Suprapubic skin (tissue), 4 donors: ENCODE data around the gene ZNF784. TPM values are rescaled to one million over a fixed set of nuclear protein-coding genes. Genes with fewer than 3 reads are reported as not detected.

Experiments used
- DNase-seq, 2 donors: peaks; one replicate each; pipeline ENCODE4 v3.0.0-alpha.2; 2019; ENCODE audit warnings: low spot score in 2 of 2
- H3K27ac ChIP-seq: fragments of 200-600 bp; sonication (generic); one replicate; pipeline ENCODE4 v1.5.1; 2019
- H3K27me3 ChIP-seq: fragments of 200-600 bp; sonication (generic); one replicate; pipeline ENCODE4 v1.5.1; 2019
- H3K36me3 ChIP-seq: fragments of 200-600 bp; sonication (generic); one replicate; pipeline ENCODE4 v1.5.1; 2019
- H3K4me1 ChIP-seq: fragments of 200-600 bp; sonication (generic); one replicate; pipeline ENCODE4 v1.5.1; 2019
- H3K4me3 ChIP-seq: fragments of 200-600 bp; sonication (generic); one replicate; pipeline ENCODE4 v1.5.1; 2019; ENCODE audit warnings: mild to moderate bottlenecking
- H3K9me3 ChIP-seq: fragments of 200-600 bp; sonication (generic); one replicate; pipeline ENCODE4 v1.5.1; 2019
- CTCF ChIP-seq, 2 donors: fragments of 200-600 bp in 1 of 2; fragments of 450-650 bp in 1 of 2; sonication (generic) in 1 of 2; IDR thresholded peaks; one replicate each; pipeline ENCODE4 v1.5.1; 2016 to 2019; ENCODE audit warnings: antibody characterized with exemption in 2 of 2, mild to moderate bottlenecking in 1 of 2, moderate library complexity in 1 of 2
- EP300 ChIP-seq: sonication (generic); formaldehyde crosslinking; IDR thresholded peaks from one replicate; pipeline ENCODE4 v1.6.1; 2017; ENCODE audit warnings: antibody characterized with exemption
- POLR2A ChIP-seq, 2 donors: fragments of 450-650 bp; IDR thresholded peaks; one replicate each; pipeline ENCODE4 v1.6.1; 2017; ENCODE audit warnings: antibody characterized with exemption in 2 of 2, mild to moderate bottlenecking in 2 of 2, moderate library complexity in 2 of 2
- POLR2AphosphoS5 ChIP-seq, 3 donors: sonication (generic); formaldehyde crosslinking; IDR thresholded peaks; one replicate each; pipeline ENCODE4 v1.6.1; 2017; ENCODE audit warnings: antibody characterized with exemption in 3 of 3
- WGBS: methylation state at CpG from one replicate; pipeline ENCODE4 v1.1.5; 2018; 5-methylcytosine and 5-hydroxymethylcytosine counted together
- total RNA-seq, 4 donors: library from RNA; depleted of rRNA; stranded (reverse); fragments of >200 nt; gene quantifications; one replicate each; pipeline ENCODE4 v1.1.0, GENCODE V29; 2016

The ZNF784 gene
- total RNA-seq, 4 donors from 2014 or later, result 4.3 to 8.0 (median 6.5) TPM

GRCh38 chr19:55623130-55623529, 1.2 kb downstream of the ZNF784 start:
- no peak for TF ChIP-seq CTCF (IDR thresholded peaks at IDR 0.05)
- TF ChIP-seq POLR2AphosphoS5 (IDR thresholded peaks at IDR 0.05), result no peak
- no peak for TF ChIP-seq EP300

GRCh38 chr19:55622242-55622969, 2.0 kb downstream of the ZNF784 start:
- TF ChIP-seq POLR2AphosphoS5 (IDR thresholded peaks at IDR 0.05) (no peak), POLR2A (IDR thresholded peaks at IDR 0.05) (no peak)
- peak in 1 of 2 donors; percentile 67 for DNase-seq
- Histone ChIP-seq H3K27ac (no peak overlapping the region), H3K4me3 (no peak overlapping the region), H3K9me3 (no peaks in the 10 kb centered on the region), H3K36me3 (peaks cover 19% of the 10 kb centered on the region), H3K4me1 (peaks cover 16% of the 10 kb centered on the region), H3K27me3 (no peaks in the 10 kb centered on the region)
- WGBS, result 87% methylated on average over 21 of the region's 40 CpGs

More at GRCh38 chr19:55623130-55623529, 1.2 kb downstream of the ZNF784 start:
- WGBS, result 95% methylated on average over 7 of the region's 7 CpGs
- Histone ChIP-seq H3K4me3 (no peak overlapping the region), H3K27me3 (no peaks in the 10 kb centered on the region), H3K27ac (no peak overlapping the region), H3K36me3 (peaks cover 14% of the 10 kb centered on the region), H3K4me1 (peaks cover 16% of the 10 kb centered on the region), H3K9me3 (no peaks in the 10 kb centered on the region)
- DNase-seq, result no peak

GRCh38 chr19:55621673-55622231, 2.6 kb downstream of the ZNF784 start:
- Histone ChIP-seq H3K36me3 (peaks cover 26% of the 10 kb centered on the region), H3K4me3 (no peak overlapping the region), H3K9me3 (no peaks in the 10 kb centered on the region), H3K4me1 (peaks cover 16% of the 10 kb centered on the region), H3K27ac (no peak overlapping the region), H3K27me3 (no peaks in the 10 kb centered on the region)
- TF ChIP-seq CTCF (IDR thresholded peaks at IDR 0.05), result no peak
- no peak for TF ChIP-seq POLR2A (IDR thresholded peaks at IDR 0.05)
- no peak for TF ChIP-seq EP300
- TF ChIP-seq POLR2AphosphoS5 (IDR thresholded peaks at IDR 0.05), result no peak
- WGBS, result 95% methylated on average over 29 of the region's 55 CpGs
- DNase-seq, result peak in 1 of 2 donors; percentile 67

GRCh38 chr19:55621205-55621672, 3.1 kb downstream of the ZNF784 start:
- peaks cover 31% of the 10 kb centered on the region for H3K36me3 ChIP-seq
- peak in 1 of 2 donors; percentile 68 for DNase-seq
- no peaks in the 10 kb centered on the region for H3K27me3 ChIP-seq
- H3K9me3 ChIP-seq, result no peaks in the 10 kb centered on the region
- TF ChIP-seq EP300 (no peak), CTCF (IDR thresholded peaks at IDR 0.05) (no peak), POLR2AphosphoS5 (IDR thresholded peaks at IDR 0.05) (no peak), POLR2A (IDR thresholded peaks at IDR 0.05) (no peak)
- no peak overlapping the region for H3K27ac ChIP-seq
- H3K4me3 ChIP-seq, result no peak overlapping the region
- WGBS, result 77% methylated on average over 4 of the region's 9 CpGs
- peaks cover 16% of the 10 kb centered on the region for H3K4me1 ChIP-seq

GRCh38 chr19:55620410-55621204, 3.8 kb downstream of the ZNF784 start:
- Histone ChIP-seq H3K9me3 (no peaks in the 10 kb centered on the region), H3K36me3 (peaks cover 37% of the 10 kb centered on the region), H3K27ac (no peak overlapping the region), H3K27me3 (no peaks in the 10 kb centered on the region), H3K4me1 (peaks cover 16% of the 10 kb centered on the region), H3K4me3 (no peak overlapping the region)
- TF ChIP-seq POLR2AphosphoS5 (IDR thresholded peaks at IDR 0.05) (no peak), EP300 (no peak), CTCF (IDR thresholded peaks at IDR 0.05) (no peak), POLR2A (IDR thresholded peaks at IDR 0.05) (no peak)
- no peak for DNase-seq
- 87% methylated on average over 12 of the region's 12 CpGs for WGBS
